WTC11 (cell line): Measurements from ENCODE around the gene ZNF225. TPM values are rescaled to one million over a fixed set of nuclear protein-coding genes. Genes with fewer than 3 reads are reported as not detected.

Experiments used
- ATAC-seq: fragments of 200-7000 bp; cut with Tn5 transposase; 2 replicates; pipeline ENCODE4 v1.10.0; 2021; ENCODE audit warnings: mild to moderate bottlenecking, moderate library complexity
- CTCF ChIA-PET: fragments of 300-600 bp; sonication (Branson Sonifier 250); formaldehyde crosslinking; loops from one replicate; lab custom pipeline; 2021; ENCODE audit warnings: antibody characterized with exemption; lab: Charles Lee
- POLR2A ChIA-PET: fragments of 350-600 bp; sonication (Branson Sonifier 250); formaldehyde crosslinking; loops from one replicate; lab custom pipeline; 2021; ENCODE audit warnings: antibody characterized with exemption; lab: Charles Lee
- DNase-seq: peaks from one replicate; pipeline ENCODE4 v3.0.0; 2021; ENCODE audit warnings: low spot score
- H3K27ac Mint-ChIP-seq: 2 replicates; pipeline ENCODE4 v1.8.0; 2021; ENCODE audit warnings: mixed read lengths
- H3K27me3 Mint-ChIP-seq: 2 replicates; pipeline ENCODE4 v1.8.0; 2021; ENCODE audit warnings: low read depth, mild to moderate bottlenecking, moderate library complexity, mixed read lengths
- H3K36me3 Mint-ChIP-seq: 2 replicates; pipeline ENCODE4 v1.8.0; 2021; ENCODE audit warnings: mixed read lengths
- H3K4me1 Mint-ChIP-seq: 2 replicates; pipeline ENCODE4 v1.8.0; 2022; ENCODE audit warnings: mixed read lengths
- H3K4me3 Mint-ChIP-seq: 2 replicates; pipeline ENCODE4 v1.8.0; 2021; ENCODE audit warnings: mild to moderate bottlenecking, moderate library complexity, mixed read lengths
- H3K9me3 Mint-ChIP-seq: 2 replicates; pipeline ENCODE4 v1.8.0; 2021; ENCODE audit warnings: mixed read lengths
- ARID4B ChIP-seq: sonication (generic); formaldehyde crosslinking; IDR thresholded peaks from 2 replicates; pipeline ENCODE4 v1.8.0; 2023; ENCODE audit warnings: missing genetic modification reagents, mild to moderate bottlenecking, borderline replicate concordance
- CREM ChIP-seq: sonication (generic); formaldehyde crosslinking; IDR thresholded peaks from 2 replicates; pipeline ENCODE4 v1.8.1; 2022; ENCODE audit warnings: mild to moderate bottlenecking, missing genetic modification reagents, moderate library complexity
- E2F1 ChIP-seq: sonication (generic); formaldehyde crosslinking; IDR thresholded peaks from 2 replicates; pipeline ENCODE4 v1.8.0; 2022; ENCODE audit warnings: mild to moderate bottlenecking, missing genetic modification reagents
- ELF4 ChIP-seq: sonication (generic); formaldehyde crosslinking; IDR thresholded peaks from 2 replicates; pipeline ENCODE4 v1.8.1; 2022; ENCODE audit warnings: low read depth, mild to moderate bottlenecking, moderate library complexity, missing genetic modification reagents
- ERG ChIP-seq: fragments of 250-450 bp; sonication (Bioruptor Pico); IDR thresholded peaks from 2 replicates; pipeline ENCODE4 v1.8.0; 2021; ENCODE audit warnings: mild to moderate bottlenecking
- ESRRA ChIP-seq: sonication (generic); formaldehyde crosslinking; IDR thresholded peaks from 2 replicates; pipeline ENCODE4 v1.8.1; 2022; ENCODE audit warnings: mild to moderate bottlenecking, missing genetic modification reagents, borderline replicate concordance
- ETV6 ChIP-seq: sonication (generic); formaldehyde crosslinking; IDR thresholded peaks from 2 replicates; pipeline ENCODE4 v1.8.1; 2022; ENCODE audit warnings: mild to moderate bottlenecking, missing genetic modification reagents
- FOXK1 ChIP-seq: sonication (generic); formaldehyde crosslinking; IDR thresholded peaks from 2 replicates; pipeline ENCODE4 v1.8.0; 2022; ENCODE audit warnings: mild to moderate bottlenecking, moderate library complexity, missing genetic modification reagents
- GABPB1 ChIP-seq: sonication (generic); formaldehyde crosslinking; IDR thresholded peaks from 2 replicates; pipeline ENCODE4 v1.8.1; 2023; ENCODE audit warnings: mild to moderate bottlenecking, missing genetic modification reagents
- GTF2I ChIP-seq: fragments of 250-450 bp; sonication (Bioruptor Pico); conservative IDR thresholded peaks from 2 replicates; pipeline ENCODE4 v1.4.0; 2021; ENCODE audit warnings: mild to moderate bottlenecking
- HMGA2 ChIP-seq: fragments of 250-450 bp; sonication (Bioruptor Pico); IDR thresholded peaks from 2 replicates; pipeline ENCODE4 v1.4.0; 2021; ENCODE audit warnings: mild to moderate bottlenecking, moderate library complexity
- MAX ChIP-seq: sonication (generic); formaldehyde crosslinking; IDR thresholded peaks from 2 replicates; pipeline ENCODE4 v1.8.0; 2022; ENCODE audit warnings: mild to moderate bottlenecking, missing genetic modification reagents
- NFE2L1 ChIP-seq: sonication (generic); formaldehyde crosslinking; IDR thresholded peaks from 2 replicates; pipeline ENCODE4 v1.8.1; 2023; ENCODE audit warnings: missing genetic modification reagents
- NR1H2 ChIP-seq: sonication (generic); formaldehyde crosslinking; IDR thresholded peaks from 2 replicates; pipeline ENCODE4 v1.9.0; 2021; ENCODE audit warnings: mild to moderate bottlenecking, moderate library complexity, missing genetic modification reagents
- PRRX2 ChIP-seq: fragments of 250-450 bp; sonication (Bioruptor Pico); IDR thresholded peaks from 2 replicates; pipeline ENCODE4 v1.8.0; 2021; ENCODE audit warnings: mild to moderate bottlenecking
- SOX15 ChIP-seq: fragments of 250-450 bp; sonication (Bioruptor Pico); IDR thresholded peaks from 2 replicates; pipeline ENCODE4 v1.9.0; 2021; ENCODE audit warnings: mild to moderate bottlenecking
- SP1 ChIP-seq: sonication (generic); formaldehyde crosslinking; conservative IDR thresholded peaks from 2 replicates; pipeline ENCODE4 v1.8.1; 2022; ENCODE audit warnings: missing genetic modification reagents
- TEAD1 ChIP-seq: sonication (generic); formaldehyde crosslinking; IDR thresholded peaks from 2 replicates; pipeline ENCODE4 v1.8.0; 2022; ENCODE audit warnings: mild to moderate bottlenecking, missing genetic modification reagents
- USF2 ChIP-seq: sonication (generic); formaldehyde crosslinking; IDR thresholded peaks from 2 replicates; pipeline ENCODE4 v1.8.1; 2023; ENCODE audit warnings: mild to moderate bottlenecking, missing genetic modification reagents, moderate library complexity
- ZNF219 ChIP-seq: sonication (generic); formaldehyde crosslinking; IDR thresholded peaks from 2 replicates; pipeline ENCODE4 v1.8.0; 2023; ENCODE audit warnings: missing genetic modification reagents, mild to moderate bottlenecking, borderline replicate concordance
- ZNF263 ChIP-seq: sonication (generic); formaldehyde crosslinking; IDR thresholded peaks from 2 replicates; pipeline ENCODE4 v1.8.1; 2022; ENCODE audit warnings: low read depth, mild to moderate bottlenecking, moderate library complexity, missing genetic modification reagents
- ZNF281 ChIP-seq: sonication (generic); formaldehyde crosslinking; IDR thresholded peaks from 2 replicates; pipeline ENCODE4 v1.8.0; 2023; ENCODE audit warnings: mild to moderate bottlenecking, missing genetic modification reagents
- ZNF396 ChIP-seq: fragments of 250-450 bp; sonication (Bioruptor Pico); IDR thresholded peaks from 2 replicates; pipeline ENCODE4 v1.8.0; 2021; ENCODE audit warnings: mild to moderate bottlenecking, moderate library complexity, borderline replicate concordance
- ZNF425 ChIP-seq: fragments of 250-450 bp; sonication (Bioruptor Pico); conservative IDR thresholded peaks from 2 replicates; pipeline ENCODE4 v1.9.0; 2021; ENCODE audit warnings: mild to moderate bottlenecking
- total RNA-seq: library from RNA; stranded (reverse); gene quantifications from 3 replicates; pipeline ENCODE4 v1.2.3, GENCODE V29; 2021

The ZNF225 gene
- total RNA-seq, 1 experiment from 2014 or later, result 3.9 TPM

- ATAC-seq (peak; percentile 100), DNase-seq (peak; percentile 81)
- POLR2A ChIA-PET, result interaction anchor here (0.6 to 1.3 kb wide), 4 partner anchors 26 to 97 kb away, joined by 3 to 8 read pairs (median 6); partner anchors contain the start of gene ZNF225
- peaks cover 7% of the 10 kb centered on the region for H3K4me1 Mint-ChIP-seq
- H3K27me3 Mint-ChIP-seq, result peaks cover 10% of the 10 kb centered on the region; the same call in 1 of the 2 replicates
- peak within 1 kb of the TSS; percentile 99 for H3K4me3 Mint-ChIP-seq
- H3K27ac Mint-ChIP-seq, result peak within 1 kb of the TSS; percentile 98
- CTCF ChIA-PET, result interaction anchor here (0.6 to 1.2 kb wide), 5 partner anchors 24 to 335 kb away, joined by 3 to 6 read pairs (median 4); partner anchors contain the start of genes ZNF180 and ZNF227
- peaks cover 9% of the 10 kb centered on the region for H3K9me3 Mint-ChIP-seq
- H3K36me3 Mint-ChIP-seq, result peaks cover 31% of the 10 kb centered on the region
- TF ChIP-seq SP1 (CRISPR knock-in tag) (peak; percentile 62), ZNF219 (no peak), ARID4B (no peak), USF2 (CRISPR knock-in tag) (no peak), CREM (CRISPR knock-in tag) (peak; percentile 33; the same call in 1 of the 2 replicates), ZNF425 (CRISPR knock-in tag) (no peak), SOX15 (CRISPR knock-in tag) (no peak), ETV6 (CRISPR knock-in tag) (no peak), ESRRA (CRISPR knock-in tag) (no peak), FOXK1 (no peak; the same call in 1 of the 2 replicates), ZNF396 (CRISPR knock-in tag) (no peak), TEAD1 (CRISPR knock-in tag) (peak; percentile 85; the same call in 1 of the 2 replicates), ZNF281 (no peak), GTF2I (no peak), E2F1 (CRISPR knock-in tag) (no peak), NFE2L1 (CRISPR knock-in tag) (no peak), GABPB1 (CRISPR knock-in tag) (peak; percentile 43; the same call in 1 of the 2 replicates), PRRX2 (CRISPR knock-in tag) (no peak), HMGA2 (CRISPR knock-in tag) (no peak), ERG (CRISPR knock-in tag) (no peak), MAX (0 out of 2 replicates have a peak, but pooled peaks have one; percentile 25), NR1H2 (CRISPR knock-in tag) (no peak), ELF4 (CRISPR knock-in tag) (no peak), ZNF263 (CRISPR knock-in tag) (no peak)
Observed at GRCh38 chr19:44164673-44165512, 51.7 kb downstream of the ZNF225 start, which contains the start of gene ZNF226. ZNF226 (plus strand) TSS chr19:44165100; CDS start chr19:44170081, 4,981 bp downstream.
